Esophagus squamous epithelium (tissue), 5 donors: ENCODE data around the gene NDUFB2. TPM values are rescaled to one million over a fixed set of nuclear protein-coding genes. Genes with fewer than 3 reads are reported as not detected.

Experiments used
- DNase-seq: peaks from one replicate; lab custom pipeline; 2025; lab: John Stamatoyannopoulos, UW
- H3K27ac ChIP-seq, 4 donors: fragments of 200-600 bp; sonication (generic); one replicate each; pipeline ENCODE4 v1.5.1; 2016 to 2019; ENCODE audit warnings: mild to moderate bottlenecking in 1 of 4
- H3K27me3 ChIP-seq, 4 donors: fragments of 200-600 bp; sonication (generic); 1 replicate in 3 of 4; 2 replicates in 1 of 4; pipeline versions ENCODE4 v1.5.1 to v1.6.0; 2017 to 2021; ENCODE audit warnings: antibody characterized with exemption in 1 of 4
- H3K36me3 ChIP-seq, 3 donors: fragments of 200-600 bp; sonication (generic); one replicate each; pipeline ENCODE4 v1.5.1; 2016 to 2019
- H3K4me1 ChIP-seq, 3 donors: fragments of 200-600 bp; sonication (generic); one replicate each; pipeline ENCODE4 v1.5.1; 2017 to 2019
- H3K4me3 ChIP-seq, 4 donors: fragments of 200-600 bp; sonication (generic); 1 replicate in 3 of 4; 2 replicates in 1 of 4; pipeline ENCODE4 v1.5.1; 2016 to 2019; ENCODE audit warnings: mild to moderate bottlenecking in 2 of 4, moderate library complexity in 1 of 4
- H3K9me3 ChIP-seq, 3 donors: fragments of 200-600 bp; sonication (generic); one replicate each; pipeline ENCODE4 v1.5.1; 2016 to 2019
- POLR2A ChIP-seq, 4 donors: fragments of 450-650 bp; IDR thresholded peaks; one replicate each; pipeline ENCODE4 v1.6.1; 2017; ENCODE audit warnings: antibody characterized with exemption in 4 of 4, mild to moderate bottlenecking in 4 of 4, moderate library complexity in 3 of 4
- WGBS, 2 donors: methylation state at CpG; one replicate each; pipeline ENCODE4 v1.1.5; 2018; 5-methylcytosine and 5-hydroxymethylcytosine counted together
- intact Hi-C: fragments of 100-400 bp; cut with DNase I; formaldehyde crosslinking; loops from one replicate; pipeline ENCODE4 v1.15.0; 2022
- total RNA-seq, 4 donors: library from RNA; depleted of rRNA; stranded (reverse); fragments of >200 nt; gene quantifications; one replicate each; pipeline ENCODE4 v1.1.0, GENCODE V29; 2016
- TF ChIP-seq, protein P1 (sequence below), 6 experiments: fragments of 450-650 bp in 4 of 6; fragments of 200-600 bp in 2 of 6; sonication (generic) in 2 of 6; IDR thresholded peaks; one replicate each; pipeline ENCODE4 v1.5.1; 2016 to 2019; ENCODE audit warnings: antibody characterized with exemption in 6 of 6, mild to moderate bottlenecking in 4 of 6, moderate library complexity in 4 of 6
- donor health status: DM: yes; HTN: yes; CAD: no.

Gene NDUFB2
- total RNA-seq, 4 donors from 2014 or later, result 87.5 to 353 (median 340) TPM

DNA sequence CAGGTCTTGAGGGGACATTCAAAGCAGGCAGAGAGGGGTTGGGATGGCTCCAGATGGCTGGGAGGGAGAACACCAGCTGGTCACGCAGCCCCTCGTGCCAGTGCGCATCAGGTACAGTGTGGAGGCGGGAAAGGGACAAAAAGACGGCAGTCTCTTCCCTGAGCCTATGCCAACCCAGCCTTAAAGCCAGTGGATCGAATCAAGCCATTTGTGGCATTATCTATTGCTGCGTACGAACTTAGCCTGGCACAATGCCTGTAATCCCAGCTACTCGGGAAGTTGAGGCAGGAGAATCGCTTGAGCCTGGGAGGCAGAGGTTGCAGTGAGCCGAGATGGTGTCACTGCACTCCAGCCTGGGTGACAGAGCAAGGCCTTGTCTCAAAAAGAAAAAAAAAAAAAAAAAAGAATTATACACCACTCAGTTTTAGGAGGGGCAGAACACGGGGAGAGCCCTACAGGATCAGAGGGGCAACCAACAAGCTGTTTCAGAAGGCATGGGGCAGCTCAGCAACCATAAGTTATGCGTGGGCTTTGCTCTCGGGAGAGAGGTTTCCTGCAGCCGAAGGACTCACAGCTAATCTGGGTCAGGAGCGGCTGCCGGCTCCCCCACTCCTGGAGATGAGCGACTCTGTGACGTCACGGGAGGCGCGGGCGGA lies 356 bp upstream of the NDUFB2 start:
- TF ChIP-seq POLR2A (IDR thresholded peaks at IDR 0.05), result no peak
- TF ChIP-seq, protein P1, sequence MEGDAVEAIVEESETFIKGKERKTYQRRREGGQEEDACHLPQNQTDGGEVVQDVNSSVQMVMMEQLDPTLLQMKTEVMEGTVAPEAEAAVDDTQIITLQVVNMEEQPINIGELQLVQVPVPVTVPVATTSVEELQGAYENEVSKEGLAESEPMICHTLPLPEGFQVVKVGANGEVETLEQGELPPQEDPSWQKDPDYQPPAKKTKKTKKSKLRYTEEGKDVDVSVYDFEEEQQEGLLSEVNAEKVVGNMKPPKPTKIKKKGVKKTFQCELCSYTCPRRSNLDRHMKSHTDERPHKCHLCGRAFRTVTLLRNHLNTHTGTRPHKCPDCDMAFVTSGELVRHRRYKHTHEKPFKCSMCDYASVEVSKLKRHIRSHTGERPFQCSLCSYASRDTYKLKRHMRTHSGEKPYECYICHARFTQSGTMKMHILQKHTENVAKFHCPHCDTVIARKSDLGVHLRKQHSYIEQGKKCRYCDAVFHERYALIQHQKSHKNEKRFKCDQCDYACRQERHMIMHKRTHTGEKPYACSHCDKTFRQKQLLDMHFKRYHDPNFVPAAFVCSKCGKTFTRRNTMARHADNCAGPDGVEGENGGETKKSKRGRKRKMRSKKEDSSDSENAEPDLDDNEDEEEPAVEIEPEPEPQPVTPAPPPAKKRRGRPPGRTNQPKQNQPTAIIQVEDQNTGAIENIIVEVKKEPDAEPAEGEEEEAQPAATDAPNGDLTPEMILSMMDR (IDR thresholded peaks at IDR 0.05), result no peak
- H3K4me1 ChIP-seq, result peaks cover 12 to 27% (median 22%) of the 10 kb centered on the region in 3 donors
- peak; percentile 54 for DNase-seq
- peaks cover 0 to 30% (median 0%) of the 10 kb centered on the region in 3 donors for H3K36me3 ChIP-seq
- no peaks in the 10 kb centered on the region for H3K9me3 ChIP-seq
- no peaks in the 10 kb centered on the region for H3K27me3 ChIP-seq
- WGBS, 2 donors, result 0 to 7% methylated on average over 5 to 6 of the region's 23 CpGs
- intact Hi-C loops, result no loop called here
- peak overlapping the region; percentile 92 to 96 (median 94) for H3K27ac ChIP-seq
- peak overlapping the region; percentile 67 to 94 (median 78) for H3K4me3 ChIP-seq

DNA sequence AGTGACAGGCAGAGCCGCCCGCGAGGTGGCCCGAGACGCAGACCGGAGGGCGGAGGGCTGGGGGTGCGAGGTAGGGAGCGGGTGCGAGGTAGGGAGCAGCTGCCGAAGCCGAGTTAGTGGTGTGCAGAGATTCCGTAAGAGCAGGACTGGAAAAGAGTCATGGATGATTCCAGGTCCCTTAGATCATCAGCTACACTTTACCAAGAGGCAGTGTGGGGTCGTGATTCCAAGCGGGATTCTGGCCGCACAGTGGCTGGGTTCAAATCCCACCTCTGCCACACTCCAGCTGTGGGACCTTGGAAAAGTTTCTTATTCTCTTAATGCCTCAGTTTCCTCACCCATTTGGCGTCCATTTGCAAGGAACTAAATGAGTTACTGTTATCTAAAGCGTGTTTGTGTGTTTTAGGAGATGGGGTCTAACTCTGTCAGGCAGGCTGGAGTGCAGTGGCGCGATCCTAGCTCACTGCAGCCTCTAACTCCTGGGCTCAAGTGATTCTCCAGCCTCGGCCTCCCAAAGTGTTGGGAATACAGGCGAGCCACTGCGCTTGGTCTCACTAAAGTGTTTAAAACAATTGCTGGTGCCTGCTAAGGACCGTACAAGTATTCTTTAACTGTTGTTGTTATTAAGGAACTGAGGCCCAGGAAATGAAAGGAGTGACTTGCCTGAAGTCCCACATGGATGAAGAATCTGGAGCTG lies 1.1 kb downstream of the NDUFB2 start:
- WGBS, 2 donors, result 10 to 42% methylated on average over 12 to 19 of the region's 24 CpGs
- H3K27ac ChIP-seq, result peak overlapping the region; percentile 92 to 96 (median 94)
- H3K27me3 ChIP-seq, result no peaks in the 10 kb centered on the region
- H3K4me1 ChIP-seq, result peaks cover 12 to 27% (median 22%) of the 10 kb centered on the region in 3 donors
- peak overlapping the region; percentile 67 to 94 (median 78) for H3K4me3 ChIP-seq
- no peak for DNase-seq
- TF ChIP-seq POLR2A (IDR thresholded peaks at IDR 0.05), result no peak
- TF ChIP-seq, protein P1 (IDR thresholded peaks at IDR 0.05), result no peak
- intact Hi-C loops, result no loop called here
- H3K9me3 ChIP-seq, result no peaks in the 10 kb centered on the region
- H3K36me3 ChIP-seq, result peaks cover 0 to 16% (median 0%) of the 10 kb centered on the region in 3 donors

DNA sequence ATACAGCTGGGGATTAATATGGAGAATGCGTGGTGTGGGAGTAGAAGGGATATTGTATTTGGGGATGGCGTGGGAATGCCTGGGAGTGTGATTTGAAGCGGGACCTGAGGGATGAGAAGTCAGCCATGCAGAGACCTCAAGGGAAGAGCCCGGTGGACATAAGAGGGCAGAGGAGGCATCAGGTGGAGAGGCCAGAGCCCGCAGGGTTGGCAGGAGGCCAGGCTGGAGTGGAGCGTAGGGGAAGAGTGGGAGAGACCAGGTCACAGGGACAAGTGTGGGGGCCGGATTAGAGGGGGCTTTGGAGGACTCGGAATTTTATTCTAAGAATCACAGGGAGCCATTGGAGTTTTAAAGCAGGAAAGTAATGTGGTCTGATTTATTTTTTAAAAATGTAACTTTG lies 2.0 kb downstream of the NDUFB2 start:
- Histone ChIP-seq H3K4me3 (no peak overlapping the region), H3K9me3 (no peaks in the 10 kb centered on the region), H3K4me1 (peaks cover 12 to 27% (median 22%) of the 10 kb centered on the region in 3 donors), H3K27ac (no peak overlapping the region), H3K36me3 (peaks cover 0 to 13% (median 0%) of the 10 kb centered on the region in 3 donors), H3K27me3 (no peaks in the 10 kb centered on the region)
- no peak for TF ChIP-seq POLR2A (IDR thresholded peaks at IDR 0.05)
- TF ChIP-seq, protein P1 (IDR thresholded peaks at IDR 0.05), result no peak
- DNase-seq, result no peak
- intact Hi-C loops, result no loop called here
- WGBS, 2 donors, result 84% methylated on average over 8 of the region's 8 CpGs

DNA sequence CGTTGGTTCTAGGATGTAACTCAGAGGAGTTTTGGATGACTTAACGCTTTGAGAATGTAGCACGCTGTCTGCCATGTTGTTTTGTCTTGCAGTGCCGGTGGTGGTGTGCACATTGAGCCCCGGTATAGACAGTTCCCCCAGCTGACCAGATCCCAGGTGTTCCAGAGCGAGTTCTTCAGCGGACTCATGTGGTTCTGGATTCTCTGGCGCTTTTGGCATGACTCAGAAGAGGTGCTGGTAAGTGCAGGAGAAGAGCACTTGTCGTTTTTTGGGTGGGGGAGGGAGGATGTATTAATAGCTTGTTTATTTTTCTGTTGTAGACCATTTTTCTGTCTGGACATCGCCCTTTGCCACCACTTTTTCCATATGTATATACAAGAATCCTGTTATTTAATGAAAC lies 6.3 kb downstream of the NDUFB2 start:
- TF ChIP-seq, protein P1 (IDR thresholded peaks at IDR 0.05), result no peak
- no peak for TF ChIP-seq POLR2A (IDR thresholded peaks at IDR 0.05)

DNA sequence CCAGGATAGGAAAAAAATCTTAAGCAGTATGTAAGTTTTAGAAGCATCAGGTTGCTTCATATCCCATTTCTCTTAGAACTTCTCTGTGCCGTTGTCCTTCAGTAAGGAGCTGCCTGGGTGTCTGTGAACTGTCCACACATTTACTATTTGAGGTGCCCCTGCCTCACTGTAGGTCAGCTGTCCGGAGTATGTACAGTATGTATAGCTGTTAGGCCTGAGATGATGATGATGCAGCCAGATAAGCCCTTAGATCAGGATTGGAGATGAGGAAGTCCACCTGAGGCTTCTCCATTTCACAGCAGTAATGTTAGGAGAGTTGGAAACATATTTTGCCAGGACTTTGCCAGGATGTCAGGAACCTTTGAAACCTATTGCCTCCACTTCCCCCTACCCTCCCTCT lies 7.7 kb downstream of the NDUFB2 start:
- TF ChIP-seq, protein P1 (IDR thresholded peaks at IDR 0.05), result no peak
- no peak for TF ChIP-seq POLR2A (IDR thresholded peaks at IDR 0.05)
- intact Hi-C loops, result no loop called here
- no peaks in the 10 kb centered on the region for H3K9me3 ChIP-seq
- H3K36me3 ChIP-seq, result peaks cover 0 to 41% (median 10%) of the 10 kb centered on the region in 3 donors
- 97 to 100% methylated on average over 1 to 2 of the region's 2 CpGs for WGBS, 2 donors
- no peak overlapping the region for H3K27ac ChIP-seq
- H3K27me3 ChIP-seq, result no peaks in the 10 kb centered on the region
- no peak for DNase-seq
- H3K4me1 ChIP-seq, result no peaks in the 10 kb centered on the region
- H3K4me3 ChIP-seq, result no peak overlapping the region

More for the DNA sequence above, 6.3 kb downstream of the NDUFB2 start:
- 89% methylated on average over 10 of the region's 10 CpGs for WGBS, 2 donors
- Histone ChIP-seq H3K4me3 (no peak overlapping the region), H3K27ac (no peak overlapping the region), H3K36me3 (peaks cover 0 to 41% (median 10%) of the 10 kb centered on the region in 3 donors), H3K4me1 (peaks cover 2 to 14% (median 14%) of the 10 kb centered on the region in 3 donors), H3K9me3 (no peaks in the 10 kb centered on the region), H3K27me3 (no peaks in the 10 kb centered on the region)
- intact Hi-C loops, result no loop called here
- no peak for DNase-seq
